Esophagus muscularis mucosa (tissue), 4 donors: ENCODE data around the gene RTN4. TPM values are rescaled to one million over a fixed set of nuclear protein-coding genes. Genes with fewer than 3 reads are reported as not detected.

Experiments
- DNase-seq: peaks from one replicate; pipeline ENCODE4 v3.0.0-alpha.2; 2017; ENCODE audit errors: extremely low spot score
- H3K27ac ChIP-seq, 4 donors: fragments of 200-600 bp; sonication (generic); replicated peaks in 1 of 4; 1 replicate in 3 of 4; 2 replicates in 1 of 4; pipeline ENCODE4 v1.5.1; 2016 to 2019; ENCODE audit warnings: mild to moderate bottlenecking in 1 of 4
- H3K27me3 ChIP-seq, 4 donors: fragments of 200-600 bp; sonication (generic); one replicate each; pipeline versions ENCODE4 v1.5.1 to v1.6.0; 2016 to 2019
- H3K36me3 ChIP-seq, 4 donors: fragments of 200-600 bp; sonication (generic); one replicate each; pipeline ENCODE4 v1.5.1; 2016 to 2019
- H3K4me1 ChIP-seq, 4 donors: fragments of 200-600 bp; sonication (generic); one replicate each; pipeline ENCODE4 v1.5.1; 2016 to 2019
- H3K4me3 ChIP-seq, 4 donors: fragments of 200-600 bp; sonication (generic); 1 replicate in 2 of 4; 2 replicates in 2 of 4; pipeline ENCODE4 v1.5.1; 2016 to 2019; ENCODE audit warnings: mild to moderate bottlenecking in 4 of 4, moderate library complexity in 1 of 4
- H3K9me3 ChIP-seq, 4 donors: fragments of 200-600 bp; sonication (generic); 1 replicate in 3 of 4; 2 replicates in 1 of 4; pipeline ENCODE4 v1.5.1; 2016 to 2019
- EP300 ChIP-seq: sonication (generic); formaldehyde crosslinking; IDR thresholded peaks from one replicate; pipeline ENCODE4 v1.6.1; 2017; ENCODE audit warnings: antibody characterized with exemption
- POLR2A ChIP-seq: fragments of 450-650 bp; IDR thresholded peaks from one replicate; pipeline ENCODE4 v1.6.1; 2017; ENCODE audit warnings: antibody characterized with exemption, moderate library complexity, mild to moderate bottlenecking, low read depth
- POLR2AphosphoS5 ChIP-seq, 2 donors: sonication (generic); formaldehyde crosslinking; IDR thresholded peaks; one replicate each; pipeline ENCODE4 v1.6.1; 2017; ENCODE audit warnings: antibody characterized with exemption in 2 of 2
- WGBS: methylation state at CpG from one replicate; pipeline ENCODE4 v1.1.5; 2018; 5-methylcytosine and 5-hydroxymethylcytosine counted together
- intact Hi-C: fragments of 100-400 bp; cut with DNase I; formaldehyde crosslinking; loops from one replicate; pipeline ENCODE4 v1.15.1; 2023
- total RNA-seq, 4 donors: library from RNA; depleted of rRNA; stranded (reverse); fragments of >200 nt; gene quantifications; one replicate each; pipeline versions ENCODE4 v1.1.0 to v1.2.1, GENCODE V29; 2016
- TF ChIP-seq, protein P1 (sequence below), 3 experiments: fragments of 200-600 bp in 2 of 3; fragments of 450-650 bp in 1 of 3; sonication (generic) in 2 of 3; IDR thresholded peaks; one replicate each; pipeline ENCODE4 v1.5.1; 2017 to 2019; ENCODE audit warnings: antibody characterized with exemption in 3 of 3, mild to moderate bottlenecking in 2 of 3, moderate library complexity in 1 of 3

Gene RTN4
- total RNA-seq, 4 donors from 2014 or later, result 214 to 272 (median 251) TPM

GRCh38 chr2:54962511-54962910 lies 87.7 kb downstream of the RTN4 start:
- Histone ChIP-seq H3K27ac (no peak overlapping the region), H3K4me1 (peaks cover 0 to 15% (median 13%) of the 10 kb centered on the region in 4 donors), H3K9me3 (no peaks in the 10 kb centered on the region), H3K27me3 (no peaks in the 10 kb centered on the region), H3K4me3 (no peak overlapping the region), H3K36me3 (no peaks in the 10 kb centered on the region)
- DNase-seq, result no peak
- intact Hi-C loops, result no loop called here
- WGBS, result 93% methylated on average over 12 of the region's 13 CpGs
- TF ChIP-seq, protein P1, sequence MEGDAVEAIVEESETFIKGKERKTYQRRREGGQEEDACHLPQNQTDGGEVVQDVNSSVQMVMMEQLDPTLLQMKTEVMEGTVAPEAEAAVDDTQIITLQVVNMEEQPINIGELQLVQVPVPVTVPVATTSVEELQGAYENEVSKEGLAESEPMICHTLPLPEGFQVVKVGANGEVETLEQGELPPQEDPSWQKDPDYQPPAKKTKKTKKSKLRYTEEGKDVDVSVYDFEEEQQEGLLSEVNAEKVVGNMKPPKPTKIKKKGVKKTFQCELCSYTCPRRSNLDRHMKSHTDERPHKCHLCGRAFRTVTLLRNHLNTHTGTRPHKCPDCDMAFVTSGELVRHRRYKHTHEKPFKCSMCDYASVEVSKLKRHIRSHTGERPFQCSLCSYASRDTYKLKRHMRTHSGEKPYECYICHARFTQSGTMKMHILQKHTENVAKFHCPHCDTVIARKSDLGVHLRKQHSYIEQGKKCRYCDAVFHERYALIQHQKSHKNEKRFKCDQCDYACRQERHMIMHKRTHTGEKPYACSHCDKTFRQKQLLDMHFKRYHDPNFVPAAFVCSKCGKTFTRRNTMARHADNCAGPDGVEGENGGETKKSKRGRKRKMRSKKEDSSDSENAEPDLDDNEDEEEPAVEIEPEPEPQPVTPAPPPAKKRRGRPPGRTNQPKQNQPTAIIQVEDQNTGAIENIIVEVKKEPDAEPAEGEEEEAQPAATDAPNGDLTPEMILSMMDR (IDR thresholded peaks at IDR 0.05), result no peak
- TF ChIP-seq POLR2AphosphoS5 (IDR thresholded peaks at IDR 0.05) (no peak), POLR2A (no peak), EP300 (no peak)

GRCh38 chr2:54960164-54960563 lies 90.1 kb downstream of the RTN4 start:
- no peaks in the 10 kb centered on the region for H3K36me3 ChIP-seq
- 81% methylated on average over 7 of the region's 7 CpGs for WGBS
- no peak for TF ChIP-seq EP300
- TF ChIP-seq, protein P1 (IDR thresholded peaks at IDR 0.05), result no peak
- no peak for TF ChIP-seq POLR2A
- TF ChIP-seq POLR2AphosphoS5 (IDR thresholded peaks at IDR 0.05), result no peak
- no peaks in the 10 kb centered on the region for H3K27me3 ChIP-seq
- intact Hi-C loops, result no loop called here
- H3K27ac ChIP-seq, result no peak overlapping the region
- no peaks in the 10 kb centered on the region for H3K9me3 ChIP-seq
- no peak overlapping the region for H3K4me3 ChIP-seq
- H3K4me1 ChIP-seq, result peaks cover 0 to 13% (median 7%) of the 10 kb centered on the region in 4 donors
- DNase-seq, result no peak

GRCh38 chr2:54958717-54959371 lies 91.4 kb downstream of the RTN4 start:
- 78% methylated on average over 8 of the region's 14 CpGs for WGBS
- Histone ChIP-seq H3K27me3 (no peaks in the 10 kb centered on the region), H3K4me1 (peaks cover 0 to 12% (median 2%) of the 10 kb centered on the region in 4 donors), H3K9me3 (no peaks in the 10 kb centered on the region), H3K4me3 (no peak overlapping the region), H3K27ac (no peak overlapping the region), H3K36me3 (no peaks in the 10 kb centered on the region)
- no peak for DNase-seq
- TF ChIP-seq EP300 (no peak), POLR2AphosphoS5 (IDR thresholded peaks at IDR 0.05) (no peak), POLR2A (no peak)
- TF ChIP-seq, protein P1 (IDR thresholded peaks at IDR 0.05), result no peak
- intact Hi-C loops, result no loop called here

DNA sequence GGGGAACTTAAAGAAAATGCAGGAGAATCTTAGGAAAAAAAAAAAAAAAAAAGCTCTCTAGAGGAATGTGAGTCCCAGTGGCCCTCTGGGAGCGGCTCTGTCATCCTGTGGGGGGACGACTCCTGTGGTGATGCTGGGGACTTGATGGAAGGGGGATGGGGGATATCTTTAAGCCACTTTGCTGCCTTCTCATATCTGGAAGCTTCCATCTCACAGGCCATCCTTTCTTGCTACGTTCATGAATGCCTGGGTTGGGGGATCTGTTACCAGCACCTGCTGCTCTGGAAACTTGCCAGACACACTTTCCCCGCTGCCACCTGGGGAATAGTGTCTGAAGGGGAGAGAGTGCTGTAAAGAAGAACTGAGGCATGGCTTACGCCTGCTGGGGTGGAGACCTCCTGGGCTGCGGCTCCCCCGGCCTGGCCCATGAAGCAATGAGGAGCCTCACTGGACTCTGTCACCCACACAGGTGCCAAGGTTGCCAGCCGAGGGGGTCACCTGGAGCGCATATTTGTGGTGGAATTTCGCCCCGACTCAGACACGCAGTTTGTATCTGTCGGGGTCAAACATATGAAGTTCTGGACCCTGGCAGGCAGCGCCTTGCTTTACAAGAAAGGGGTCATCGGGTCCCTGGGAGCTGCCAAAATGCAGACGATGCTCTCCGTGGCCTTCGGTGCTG lies 92.8 kb downstream of the RTN4 start:
- Histone ChIP-seq H3K27ac (no peak overlapping the region), H3K4me1 (peaks cover 0 to 12% (median 2%) of the 10 kb centered on the region in 4 donors), H3K27me3 (no peaks in the 10 kb centered on the region), H3K4me3 (no peak overlapping the region), H3K36me3 (no peaks in the 10 kb centered on the region), H3K9me3 (no peaks in the 10 kb centered on the region)
- TF ChIP-seq, protein P1 (IDR thresholded peaks at IDR 0.05), result no peak
- TF ChIP-seq POLR2A (no peak), EP300 (no peak), POLR2AphosphoS5 (IDR thresholded peaks at IDR 0.05) (no peak)
- intact Hi-C loops, result no loop called here
- no peak for DNase-seq
- 90% methylated on average over 11 of the region's 18 CpGs for WGBS
